ENCODE data around the gene DEDD. TPM values are rescaled to one million over a fixed set of nuclear protein-coding genes. Genes with fewer than 3 reads are reported as not detected.

The DEDD gene
- total RNA-seq, 1 donor from 2014 or later: 40.9 TPM

GRCh38 chr1:161180639-161181038, 48.2 kb upstream of the DEDD start:
- Histone ChIP-seq H3K79me2 (ENCODE audit: insufficient read depth, low read length) (peaks cover 16% of the 10 kb centered on the region), H3K4me1 (ENCODE audit: insufficient read depth, low read length) (peaks cover 17% of the 10 kb centered on the region), H3K36me3 (ENCODE audit: insufficient read depth, low read length) (no peaks in the 10 kb centered on the region), H3K4me2 (ENCODE audit: low read length) (no peak overlapping the region), H4K20me1 (ENCODE audit: insufficient read depth, low read length) (no peaks in the 10 kb centered on the region), H2AFZ (ENCODE audit: low read depth, low read length) (no peak overlapping the region), H3K9ac (ENCODE audit: low read length) (no peak overlapping the region), H3K27ac (ENCODE audit: low read depth, low read length) (no peak overlapping the region), H3K4me3 (ENCODE audit: insufficient read depth, low read depth, low read length) (no peak overlapping the region), H3K9me3 (ENCODE audit: insufficient read depth, low read depth, low read length) (no peaks in the 10 kb centered on the region), H3K27me3 (ENCODE audit: insufficient read depth, low read length) (no peaks in the 10 kb centered on the region)
- H3K4me3 Mint-ChIP-seq (ENCODE audit: unreplicated experiment): no peak overlapping the region
- no peaks in the 10 kb centered on the region for H3K9me3 Mint-ChIP-seq (ENCODE audit: unreplicated experiment)
- peaks cover 21% of the 10 kb centered on the region for H3K4me1 Mint-ChIP-seq (ENCODE audit: low read depth, unreplicated experiment)
- H3K36me3 Mint-ChIP-seq (ENCODE audit: low read depth, unreplicated experiment): peaks cover 10% of the 10 kb centered on the region
- peak; percentile 31 for TF ChIP-seq CTCF (IDR thresholded peaks at IDR 0.05; ENCODE audit: insufficient read depth, low read depth, low read length)
- TF ChIP-seq EZH2 (IDR thresholded peaks at IDR 0.05; ENCODE audit: insufficient read depth, low read length): no peak
- no peaks in the 10 kb centered on the region for H3K27me3 Mint-ChIP-seq (ENCODE audit: low read depth, unreplicated experiment)
- peak; percentile 29 for FAIRE-seq
- DNase-seq (ENCODE audit: low read depth): no peak
- no peak overlapping the region for H3K27ac Mint-ChIP-seq (ENCODE audit: unreplicated experiment)

- no peak overlapping the region for H3K4me2 ChIP-seq (ENCODE audit: low read length)
- H3K27me3 Mint-ChIP-seq (ENCODE audit: low read depth, unreplicated experiment): no peaks in the 10 kb centered on the region
- no peak overlapping the region for H3K9ac ChIP-seq (ENCODE audit: low read length)
- H3K36me3 ChIP-seq (ENCODE audit: insufficient read depth, low read length): peaks cover under 1% of the 10 kb centered on the region
- no peak for DNase-seq (ENCODE audit: low read depth)
- peaks cover 16% of the 10 kb centered on the region for H3K4me1 Mint-ChIP-seq (ENCODE audit: low read depth, unreplicated experiment)
- H3K4me1 ChIP-seq (ENCODE audit: insufficient read depth, low read length): peaks cover 17% of the 10 kb centered on the region
- no peaks in the 10 kb centered on the region for H4K20me1 ChIP-seq (ENCODE audit: insufficient read depth, low read length)
- H2AFZ ChIP-seq (ENCODE audit: low read depth, low read length): no peak overlapping the region
- H3K4me3 Mint-ChIP-seq (ENCODE audit: unreplicated experiment): no peak overlapping the region
- no peak overlapping the region for H3K4me3 ChIP-seq (ENCODE audit: insufficient read depth, low read depth, low read length)
- no peak for FAIRE-seq
- peaks cover 18% of the 10 kb centered on the region for H3K36me3 Mint-ChIP-seq (ENCODE audit: low read depth, unreplicated experiment)
- peak overlapping the region; percentile 13 for H3K27ac Mint-ChIP-seq (ENCODE audit: unreplicated experiment)
- H3K9me3 ChIP-seq (ENCODE audit: insufficient read depth, low read depth, low read length): no peaks in the 10 kb centered on the region
- H3K9me3 Mint-ChIP-seq (ENCODE audit: unreplicated experiment): no peaks in the 10 kb centered on the region
- H3K79me2 ChIP-seq (ENCODE audit: insufficient read depth, low read length): peaks cover 16% of the 10 kb centered on the region
- TF ChIP-seq CTCF (IDR thresholded peaks at IDR 0.05; ENCODE audit: insufficient read depth, low read depth, low read length): no peak
- TF ChIP-seq EZH2 (IDR thresholded peaks at IDR 0.05; ENCODE audit: insufficient read depth, low read length): no peak
- H3K27me3 ChIP-seq (ENCODE audit: insufficient read depth, low read length): no peaks in the 10 kb centered on the region
- H3K27ac ChIP-seq (ENCODE audit: low read depth, low read length): no peak overlapping the region
These were observed 47.2 kb upstream of the DEDD start for GRCh38 chr1:161179698-161180097.

- Histone ChIP-seq H3K27ac (ENCODE audit: low read depth, low read length) (peak overlapping the region; percentile 91), H3K79me2 (ENCODE audit: insufficient read depth, low read length) (peaks cover 19% of the 10 kb centered on the region), H3K27me3 (ENCODE audit: insufficient read depth, low read length) (no peaks in the 10 kb centered on the region), H3K4me3 (ENCODE audit: insufficient read depth, low read depth, low read length) (peak overlapping the region; percentile 91), H3K4me2 (ENCODE audit: low read length) (peak overlapping the region; percentile 100), H3K9ac (ENCODE audit: low read length) (peak overlapping the region; percentile 98), H3K36me3 (ENCODE audit: insufficient read depth, low read length) (peaks cover 8% of the 10 kb centered on the region), H3K9me3 (ENCODE audit: insufficient read depth, low read depth, low read length) (no peaks in the 10 kb centered on the region), H4K20me1 (ENCODE audit: insufficient read depth, low read length) (peaks cover 7% of the 10 kb centered on the region), H3K4me1 (ENCODE audit: insufficient read depth, low read length) (peaks cover 24% of the 10 kb centered on the region), H2AFZ (ENCODE audit: low read depth, low read length) (peak overlapping the region; percentile 100)
- DNase-seq (ENCODE audit: low read depth) (no peak), FAIRE-seq (no peak)
- TF ChIP-seq CTCF (IDR thresholded peaks at IDR 0.05; ENCODE audit: insufficient read depth, low read depth, low read length): no peak
- TF ChIP-seq EZH2 (IDR thresholded peaks at IDR 0.05; ENCODE audit: insufficient read depth, low read length): no peak
- peak overlapping the region; percentile 98 for H3K27ac Mint-ChIP-seq (ENCODE audit: unreplicated experiment)
- H3K4me3 Mint-ChIP-seq (ENCODE audit: unreplicated experiment): peak overlapping the region; percentile 99
- H3K27me3 Mint-ChIP-seq (ENCODE audit: low read depth, unreplicated experiment): no peaks in the 10 kb centered on the region
- peaks cover 22% of the 10 kb centered on the region for H3K4me1 Mint-ChIP-seq (ENCODE audit: low read depth, unreplicated experiment)
- no peaks in the 10 kb centered on the region for H3K9me3 Mint-ChIP-seq (ENCODE audit: unreplicated experiment)
- H3K36me3 Mint-ChIP-seq (ENCODE audit: low read depth, unreplicated experiment): peaks cover 29% of the 10 kb centered on the region
These were observed 45.4 kb upstream of the DEDD start for GRCh38 chr1:161177936-161178244.
